Esophagus (tissue), 2 donors: ENCODE results near the gene CPNE2. TPM values are rescaled to one million over a fixed set of nuclear protein-coding genes. Genes with fewer than 3 reads are reported as not detected.
A peak's percentile ranks its signal among the peaks of the same experiment; 100 is the strongest.

ENCODE experiments used
- H3K27ac ChIP-seq, 2 donors: one replicate each; pipeline ENCODE4 v1.5.1; 2013; ENCODE audit warnings: low read depth in 2 of 2, mild to moderate bottlenecking in 2 of 2, inconsistent platforms in 1 of 2, low read length in 1 of 2, moderate library complexity in 1 of 2
- H3K27me3 ChIP-seq, 2 donors: one replicate each; pipeline ENCODE4 v1.6.1; 2013; ENCODE audit warnings: low read length in 2 of 2, control low read depth in 1 of 2, mild to moderate bottlenecking in 1 of 2; ENCODE audit not compliant: insufficient read depth in 2 of 2, control insufficient read depth in 1 of 2
- H3K36me3 ChIP-seq, 2 donors: one replicate each; pipeline ENCODE4 v1.6.1; 2013; ENCODE audit warnings: low read length in 1 of 2; ENCODE audit not compliant: control insufficient read depth in 2 of 2, insufficient read depth in 2 of 2
- H3K4me1 ChIP-seq, 2 donors: one replicate each; pipeline ENCODE4 v1.6.1; 2013; ENCODE audit warnings: low read length in 1 of 2; ENCODE audit not compliant: control insufficient read depth in 2 of 2, insufficient read depth in 2 of 2
- H3K4me3 ChIP-seq, 2 donors: one replicate each; pipeline ENCODE4 v1.5.1; 2013; ENCODE audit warnings: low read length in 2 of 2, mild to moderate bottlenecking in 2 of 2, low read depth in 1 of 2, moderate library complexity in 1 of 2
- H3K9me3 ChIP-seq, 2 donors: one replicate each; pipeline ENCODE4 v1.6.1; 2013; ENCODE audit warnings: mild to moderate bottlenecking in 2 of 2, low read depth in 1 of 2, low read length in 1 of 2, moderate library complexity in 1 of 2; ENCODE audit not compliant: control insufficient read depth in 2 of 2, insufficient read depth in 1 of 2
- WGBS, 2 donors: extraction: QIAGEN DNeasy Blood & Tissue Kit; methylation state at CpG; one replicate each; pipeline ENCODE4 v1.1.7; 2013; 5-methylcytosine and 5-hydroxymethylcytosine counted together
- polyA plus RNA-seq, 2 donors: library from polyadenylated mRNA; stranded (reverse); fragments of 200-250 nt; gene quantifications; one replicate each; pipeline ENCODE4 v1.2.3, GENCODE V29; 2013
- donor health status: healthy with polysubstance abuse.
- donor health status: Bipolar disorder and iron deficiency.

Gene CPNE2
- polyA plus RNA-seq, 2 donors: 18.3 to 24.5 TPM

GRCh38 chr16:57167538-57167937 is 75.2 kb downstream of the CPNE2 start:
- WGBS, 2 donors: 52 to 64% methylated on average over 3 of the region's 3 CpGs
- peak overlapping the region; percentile 68 to 76 for H3K27ac ChIP-seq

GRCh38 chr16:57167953-57168352 is 75.6 kb downstream of the CPNE2 start:
- 10 to 12% methylated on average over 4 of the region's 4 CpGs for WGBS, 2 donors
- no peaks in the 10 kb centered on the region for H3K27me3 ChIP-seq
- H3K4me3 ChIP-seq: no peak overlapping the region
- H3K27ac ChIP-seq: no peak overlapping the region
- H3K36me3 ChIP-seq: peaks cover 12 to 14% of the 10 kb centered on the region in 2 donors
- peaks cover 0 to 4% of the 10 kb centered on the region in 2 donors for H3K4me1 ChIP-seq
- no peaks in the 10 kb centered on the region for H3K9me3 ChIP-seq

More at GRCh38 chr16:57167538-57167937, 75.2 kb downstream of the CPNE2 start:
- Histone ChIP-seq H3K9me3 (no peaks in the 10 kb centered on the region), H3K4me3 (no peak overlapping the region), H3K36me3 (peaks cover 10 to 13% of the 10 kb centered on the region in 2 donors), H3K4me1 (peaks cover 0 to 4% of the 10 kb centered on the region in 2 donors), H3K27me3 (no peaks in the 10 kb centered on the region)

- H3K27ac ChIP-seq: no peak overlapping the region
- no peak overlapping the region for H3K4me3 ChIP-seq
- no peaks in the 10 kb centered on the region for H3K27me3 ChIP-seq
- peaks cover 0 to 4% of the 10 kb centered on the region in 2 donors for H3K4me1 ChIP-seq
- peaks cover 13 to 17% of the 10 kb centered on the region in 2 donors for H3K36me3 ChIP-seq
- no peaks in the 10 kb centered on the region for H3K9me3 ChIP-seq
Measured at GRCh38 chr16:57169327-57169726, 76.9 kb downstream of the CPNE2 start.

GRCh38 chr16:57172721-57173290 is 80.4 kb downstream of the CPNE2 start:
- peaks cover 9 to 13% of the 10 kb centered on the region in 2 donors for H3K36me3 ChIP-seq
- H3K9me3 ChIP-seq: no peaks in the 10 kb centered on the region
- no peak overlapping the region for H3K4me3 ChIP-seq
- WGBS, 2 donors: 85 to 86% methylated on average over 5 of the region's 5 CpGs
- no peaks in the 10 kb centered on the region for H3K27me3 ChIP-seq
- H3K4me1 ChIP-seq: no peaks in the 10 kb centered on the region
- H3K27ac ChIP-seq: no peak overlapping the region

- no peaks in the 10 kb centered on the region for H3K27me3 ChIP-seq
- WGBS, 2 donors: 83 to 85% methylated on average over 5 of the region's 5 CpGs
- H3K9me3 ChIP-seq: no peaks in the 10 kb centered on the region
- no peak overlapping the region for H3K27ac ChIP-seq
- no peak overlapping the region for H3K4me3 ChIP-seq
- H3K4me1 ChIP-seq: no peaks in the 10 kb centered on the region
- peaks cover 9 to 13% of the 10 kb centered on the region in 2 donors for H3K36me3 ChIP-seq
Measured at GRCh38 chr16:57175896-57176295, 83.5 kb downstream of the CPNE2 start.

GRCh38 chr16:57178196-57178595 is 85.8 kb downstream of the CPNE2 start:
- 66 to 67% methylated on average over 3 of the region's 3 CpGs for WGBS, 2 donors
- no peak overlapping the region for H3K27ac ChIP-seq
- H3K4me1 ChIP-seq: no peaks in the 10 kb centered on the region
- no peaks in the 10 kb centered on the region for H3K9me3 ChIP-seq
- no peaks in the 10 kb centered on the region for H3K27me3 ChIP-seq
- peaks cover 0 to under 1% of the 10 kb centered on the region in 2 donors for H3K36me3 ChIP-seq
- H3K4me3 ChIP-seq: no peak overlapping the region

- no peaks in the 10 kb centered on the region for H3K36me3 ChIP-seq
- H3K4me3 ChIP-seq: no peak overlapping the region
- H3K27ac ChIP-seq: no peak overlapping the region
- 61 to 70% methylated on average over 4 of the region's 4 CpGs for WGBS, 2 donors
- H3K27me3 ChIP-seq: no peaks in the 10 kb centered on the region
- H3K9me3 ChIP-seq: no peaks in the 10 kb centered on the region
- no peaks in the 10 kb centered on the region for H3K4me1 ChIP-seq
Measured at GRCh38 chr16:57178793-57179212, 86.4 kb downstream of the CPNE2 start.

- H3K36me3 ChIP-seq: no peaks in the 10 kb centered on the region
- no peaks in the 10 kb centered on the region for H3K9me3 ChIP-seq
- no peak overlapping the region for H3K27ac ChIP-seq
- H3K4me1 ChIP-seq: no peaks in the 10 kb centered on the region
- no peak overlapping the region for H3K4me3 ChIP-seq
- no peaks in the 10 kb centered on the region for H3K27me3 ChIP-seq
- WGBS, 2 donors: 63 to 74% methylated on average over 3 of the region's 3 CpGs
Measured at GRCh38 chr16:57179215-57179828, 86.9 kb downstream of the CPNE2 start.

- no peak overlapping the region for H3K4me3 ChIP-seq
- WGBS, 2 donors: 96% methylated on average over 4 of the region's 4 CpGs
- H3K27ac ChIP-seq: no peak overlapping the region
- no peaks in the 10 kb centered on the region for H3K9me3 ChIP-seq
- no peaks in the 10 kb centered on the region for H3K4me1 ChIP-seq
- H3K36me3 ChIP-seq: no peaks in the 10 kb centered on the region
- no peaks in the 10 kb centered on the region for H3K27me3 ChIP-seq
Measured at GRCh38 chr16:57184113-57184512, 91.7 kb downstream of the CPNE2 start.

- Histone ChIP-seq H3K27ac (peak overlapping the region; percentile 94 to 98), H3K4me3 (peak overlapping the region; percentile 97 to 99), H3K9me3 (no peaks in the 10 kb centered on the region), H3K36me3 (no peaks in the 10 kb centered on the region), H3K4me1 (no peaks in the 10 kb centered on the region), H3K27me3 (no peaks in the 10 kb centered on the region)
- WGBS, 2 donors: 15 to 20% methylated on average over 15 of the region's 15 CpGs
Measured at GRCh38 chr16:57184887-57185445, 92.6 kb downstream of the CPNE2 start.
